ENCODE results near the gene BMPR2. TPM values are rescaled to one million over a fixed set of nuclear protein-coding genes. Genes with fewer than 3 reads are reported as not detected.

Gene BMPR2
- total and polyA plus RNA-seq, 2 of the 8 experiments (the other 6 are each of a cell fraction or from before 2014, with no cell fraction given): 5.5 to 19.8 TPM

DNA sequence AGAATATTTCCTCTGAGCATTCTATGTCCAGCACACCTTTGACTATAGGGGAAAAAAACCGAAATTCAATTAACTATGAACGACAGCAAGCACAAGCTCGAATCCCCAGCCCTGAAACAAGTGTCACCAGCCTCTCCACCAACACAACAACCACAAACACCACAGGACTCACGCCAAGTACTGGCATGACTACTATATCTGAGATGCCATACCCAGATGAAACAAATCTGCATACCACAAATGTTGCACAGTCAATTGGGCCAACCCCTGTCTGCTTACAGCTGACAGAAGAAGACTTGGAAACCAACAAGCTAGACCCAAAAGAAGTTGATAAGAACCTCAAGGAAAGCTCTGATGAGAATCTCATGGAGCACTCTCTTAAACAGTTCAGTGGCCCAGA, 179.2 kb downstream of the BMPR2 start:
- Histone ChIP-seq H3K9me3 (ENCODE audit: insufficient read depth in 2 of 2, low read depth in 1 of 2, low read length in 1 of 2) (no peaks in the 10 kb centered on the region), H4K5ac (ENCODE audit: insufficient read length, low read depth, low read length) (no peak overlapping the region), H3K4ac (replicated peaks; ENCODE audit: insufficient read length, low read depth, low read length) (no peak overlapping the region), H3K27ac (ENCODE audit: low read depth, low read length) (no peak overlapping the region), H2BK20ac (ENCODE audit: low read length) (no peak overlapping the region), H3K4me3 (ENCODE audit: extremely low read depth in 1 of 4, insufficient read depth in 2 of 4, low read depth in 3 of 4, low read length in 4 of 4) (no peak overlapping the region), H4K20me1 (replicated peaks in 1 of 2; ENCODE audit: control insufficient read depth in 1 of 2, insufficient read depth in 2 of 2, low read length in 2 of 2) (no peaks in the 10 kb centered on the region), H3K79me2 (ENCODE audit: control insufficient read depth in 1 of 2, insufficient read depth in 2 of 2, low read length in 2 of 2) (no peaks in the 10 kb centered on the region), H3K79me1 (ENCODE audit: low read depth, low read length) (no peaks in the 10 kb centered on the region), H3K4me2 (ENCODE audit: insufficient read depth in 1 of 2, low read depth in 2 of 2, low read length in 2 of 2) (no peak overlapping the region), H3K36me3 (ENCODE audit: control insufficient read depth in 2 of 4, insufficient read depth in 4 of 4, low read length in 3 of 4) (peaks cover 0 to 13% (median 6%) of the 10 kb centered on the region in 4 experiments; a peak in 6 of 8 replicates), H3K14ac (ENCODE audit: insufficient read length) (no peak overlapping the region), H4K91ac (replicated peaks; ENCODE audit: insufficient read length, low read length) (no peak overlapping the region), H3K18ac (ENCODE audit: extremely low read depth, low read length) (no peak overlapping the region), H2BK12ac (ENCODE audit: low read depth, low read length) (no peak overlapping the region), H3K23me2 (ENCODE audit: low read depth, low read length) (no peaks in the 10 kb centered on the region), H2BK15ac (ENCODE audit: low read length) (no peak overlapping the region), H2AK5ac (ENCODE audit: low read depth, low read length) (no peak overlapping the region), H3K4me1 (replicated peaks in 1 of 4; ENCODE audit: control insufficient read depth in 3 of 4, insufficient read depth in 4 of 4, low read length in 3 of 4) (no peaks in the 10 kb centered on the region), H3K56ac (replicated peaks; ENCODE audit: insufficient read length, low read depth, low read length) (no peak overlapping the region), H2BK5ac (ENCODE audit: low read depth, low read length) (no peak overlapping the region), H3K9ac (replicated peaks in 1 of 4; ENCODE audit: extremely low read depth in 1 of 4, low read depth in 3 of 4, low read length in 3 of 4) (no peak overlapping the region), H3K27me3 (replicated peaks in 1 of 4; ENCODE audit: control insufficient read depth in 3 of 4, extremely low read depth in 1 of 4, insufficient read depth in 3 of 4, low read length in 3 of 4) (no peaks in the 10 kb centered on the region), H2AFZ (ENCODE audit: low read length) (no peak overlapping the region), H4K8ac (ENCODE audit: extremely low read depth, insufficient read depth, low read length) (no peak overlapping the region; the same call in 1 of the 2 replicates), H2BK120ac (replicated peaks; ENCODE audit: low read depth, low read length) (no peak overlapping the region), H3K23ac (ENCODE audit: insufficient read length) (no peak overlapping the region)
- ChIA-PET POLR2A (ENCODE audit: partially characterized antibody) (no interaction called here), CTCF (ENCODE audit: partially characterized antibody) (interaction anchor here (2.0 kb wide), 1 partner anchor 29 kb away, joined by 4 read pairs; no protein-coding TSS in a partner anchor)
- no peak for FAIRE-seq
- DNase-seq (ENCODE audit: low read depth in 1 of 2, low spot score in 2 of 2): no peak
- whole genome bisulfite sequencing, 2 experiments (ENCODE audit: extremely low coverage in 1 of 2, insufficient coverage in 1 of 2, insufficient read length in 1 of 2, insufficient replicate concordance in 2 of 2, low coverage in 1 of 2, low lambda C conversion rate in 2 of 2, missing lambda C conversion rate in 1 of 2): 83% methylated on average over 4 of the region's 4 CpGs; no CpG with 5 or more reads in 1 of the 2 experiments
- TF ChIP-seq RFX5 (IDR thresholded peaks at IDR 0.05; ENCODE audit: borderline replicate concordance, low read depth, low read length) (no peak), TAF1 (IDR thresholded peaks at IDR 0.05; ENCODE audit: low read depth, low read length) (no peak), TBP (IDR thresholded peaks at IDR 0.05; ENCODE audit: low read depth, low read length) (no peak), MAFK (IDR thresholded peaks at IDR 0.05; ENCODE audit: low read depth, low read length) (no peak), TCF12 (IDR thresholded peaks at IDR 0.05; ENCODE audit: low read depth, low read length) (no peak)
